Ramos (cell line): ENCODE results near the gene KIAA1671.

Source experiments
- in situ Hi-C: fragments of 300-500 bp; cut with MboI; formaldehyde crosslinking; loops from one replicate; pipeline ENCODE4 v1.14.3; 2022; ENCODE audit warnings: low sequenced_read_pairs; ENCODE audit not compliant: unreplicated experiment

Gene KIAA1671

GRCh38 chr22:25105817-25106650 is 153.5 kb downstream of the KIAA1671 start:
- in situ Hi-C loops: no loop called here

GRCh38 chr22:25109878-25110595 is 157.5 kb downstream of the KIAA1671 start:
- in situ Hi-C loops: no loop called here

- in situ Hi-C loops: no loop called here
These were observed 158.0 kb downstream of the KIAA1671 start for GRCh38 chr22:25110596-25110845.

DNA sequence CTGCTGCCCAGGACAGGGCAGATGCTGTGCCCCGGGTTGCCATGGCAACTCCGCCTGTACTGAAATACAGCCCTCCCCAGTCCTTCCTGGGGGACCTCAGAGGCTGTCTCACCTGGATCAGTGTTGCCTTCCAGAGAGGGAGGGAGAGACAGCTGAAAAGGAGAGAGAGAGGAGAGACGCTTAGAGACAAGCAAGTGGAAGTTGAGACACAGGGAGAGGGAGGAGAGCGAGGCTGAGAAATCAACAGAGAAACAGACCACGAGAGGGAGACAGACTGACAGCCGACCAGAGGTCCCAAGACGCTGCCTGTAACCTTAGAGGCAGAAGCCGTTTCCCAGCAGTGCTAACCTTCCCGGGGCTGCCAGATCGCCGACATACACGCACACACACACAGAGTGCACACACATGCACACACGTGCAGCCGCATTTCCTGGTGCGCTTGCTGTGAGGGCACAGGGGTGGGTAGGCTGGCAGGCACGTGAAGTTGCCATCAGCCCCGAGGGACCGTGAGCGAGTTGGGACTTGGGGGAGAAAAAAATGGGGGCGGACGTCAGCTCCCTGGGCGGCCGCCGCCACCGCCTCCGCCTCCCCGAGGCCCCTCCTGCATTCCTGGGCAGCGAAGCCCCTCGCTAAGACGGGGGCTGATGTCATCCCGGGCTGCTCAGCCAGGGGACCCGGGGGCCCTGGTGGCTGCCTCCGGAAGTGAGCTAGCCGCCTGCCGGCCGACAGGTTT is 158.5 kb downstream of the KIAA1671 start:
- in situ Hi-C loops: no loop called here

DNA sequence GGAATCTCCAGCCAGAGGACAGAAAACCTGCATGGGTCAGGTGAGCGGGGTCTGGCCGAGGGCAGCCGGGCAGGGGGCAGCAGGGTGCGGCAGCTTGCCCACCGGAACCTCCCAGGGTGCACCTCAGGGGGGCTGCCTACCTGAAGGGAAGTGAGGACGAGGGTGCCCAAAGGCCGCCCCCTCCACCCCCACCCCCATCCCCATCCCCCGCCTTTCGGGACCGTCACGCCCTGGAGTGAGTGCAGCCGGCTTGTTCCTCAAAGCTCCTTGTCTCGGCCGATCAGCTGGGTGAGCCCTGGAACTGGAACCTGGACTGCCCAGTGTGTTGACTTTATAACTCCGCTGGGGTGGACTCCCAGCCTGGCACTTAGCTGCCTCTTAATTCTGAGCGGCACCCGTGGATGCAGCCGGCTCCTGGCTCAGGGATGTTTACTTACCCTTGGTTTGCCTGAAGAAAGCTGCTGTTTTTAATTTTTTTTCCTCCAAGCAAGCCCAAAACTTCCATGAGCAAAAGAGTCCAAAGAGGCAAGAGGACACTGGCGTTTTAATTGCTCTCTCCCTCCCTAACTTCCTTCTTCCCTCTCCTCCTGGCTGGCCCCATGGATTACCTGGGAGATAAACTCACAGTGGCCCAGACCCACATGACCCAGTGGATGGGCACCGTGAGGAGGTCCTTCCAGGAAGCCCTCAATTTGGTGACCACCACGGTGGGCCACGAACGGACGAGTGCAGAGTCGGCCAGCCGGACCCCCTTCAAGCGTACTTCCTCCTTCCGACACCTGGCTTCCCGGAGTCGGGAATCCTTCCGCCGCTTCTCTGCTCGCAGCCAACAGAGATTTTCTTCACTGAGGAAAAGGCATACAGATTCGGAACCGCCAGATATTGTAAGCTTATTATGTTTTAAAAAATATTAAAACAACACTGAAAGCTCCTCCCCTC is 159.3 kb downstream of the KIAA1671 start:
- in situ Hi-C loops: no loop called here

GRCh38 chr22:25112538-25113253 is 160.2 kb downstream of the KIAA1671 start:
- in situ Hi-C loops: no loop called here

DNA sequence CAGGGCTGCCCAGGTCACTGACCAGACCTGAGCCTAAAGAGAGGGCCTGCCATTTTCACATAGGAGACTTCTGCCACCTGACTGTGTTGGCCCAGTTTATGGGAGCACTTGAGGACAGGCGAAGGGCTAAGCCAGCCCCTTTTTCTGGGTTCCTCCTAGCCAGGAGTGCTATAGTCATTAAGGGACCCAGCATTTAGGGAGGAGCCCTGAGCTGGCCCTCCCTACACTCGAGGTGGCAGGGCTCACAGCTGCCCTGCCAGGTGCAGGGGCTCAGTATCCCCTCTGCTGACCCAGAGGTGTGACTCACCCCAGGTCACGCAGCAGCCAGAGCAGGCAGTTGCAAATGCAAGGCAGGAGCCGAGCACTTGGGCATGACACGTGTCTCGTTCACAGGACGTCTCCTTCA is 160.8 kb downstream of the KIAA1671 start:
- in situ Hi-C loops: no loop called here

DNA sequence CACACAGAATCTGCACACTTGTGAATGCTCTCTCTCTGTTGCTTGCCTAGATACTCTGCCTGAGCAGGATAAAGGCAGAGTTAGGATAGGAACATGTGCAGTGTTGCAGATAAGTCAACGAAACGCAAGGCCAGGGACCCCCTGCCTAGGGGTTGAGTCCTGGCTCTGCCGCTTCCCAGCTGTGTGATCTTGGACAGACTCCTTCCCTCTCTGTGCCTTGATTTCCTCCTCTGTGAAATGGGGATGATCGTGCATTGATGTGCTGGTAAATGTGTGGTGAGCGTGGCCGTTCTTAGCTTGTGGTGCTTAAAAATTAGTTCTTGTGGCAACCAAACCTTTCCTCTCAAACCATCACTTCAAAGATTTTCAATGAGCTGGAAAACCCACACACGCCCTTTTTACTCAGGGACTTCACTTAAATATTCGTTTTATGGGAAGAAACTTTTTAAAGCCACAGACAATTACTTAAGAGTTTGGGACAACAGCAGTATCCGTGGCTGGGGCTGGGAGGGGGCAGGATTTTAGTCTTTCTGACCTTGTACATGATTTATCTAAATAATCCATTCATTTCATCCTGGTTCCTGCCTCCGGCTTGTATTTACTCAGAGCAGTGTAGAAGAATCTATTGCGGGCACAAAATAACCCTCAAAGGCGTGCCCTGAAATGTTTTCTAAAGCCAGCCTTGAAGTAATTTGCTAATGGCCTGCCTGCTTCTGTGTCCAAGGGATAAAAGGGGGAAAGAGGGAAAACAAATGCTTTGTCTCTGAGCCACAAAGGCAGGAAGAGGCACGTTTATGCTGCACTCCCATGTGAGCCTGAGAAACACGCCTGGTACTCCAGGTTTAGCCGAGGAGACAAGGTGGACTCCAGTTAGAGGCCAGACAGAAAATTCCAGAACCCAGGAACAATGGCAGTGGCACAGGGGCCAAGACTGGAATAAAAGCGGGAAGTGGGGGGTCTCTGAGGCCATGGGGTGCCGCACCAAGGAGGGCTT is 162.2 kb downstream of the KIAA1671 start:
- in situ Hi-C loops: no loop called here

- in situ Hi-C loops: no loop called here
These were observed 167.1 kb downstream of the KIAA1671 start for GRCh38 chr22:25119609-25120008.

GRCh38 chr22:25120093-25120561 is 167.6 kb downstream of the KIAA1671 start:
- in situ Hi-C loops: no loop called here

DNA sequence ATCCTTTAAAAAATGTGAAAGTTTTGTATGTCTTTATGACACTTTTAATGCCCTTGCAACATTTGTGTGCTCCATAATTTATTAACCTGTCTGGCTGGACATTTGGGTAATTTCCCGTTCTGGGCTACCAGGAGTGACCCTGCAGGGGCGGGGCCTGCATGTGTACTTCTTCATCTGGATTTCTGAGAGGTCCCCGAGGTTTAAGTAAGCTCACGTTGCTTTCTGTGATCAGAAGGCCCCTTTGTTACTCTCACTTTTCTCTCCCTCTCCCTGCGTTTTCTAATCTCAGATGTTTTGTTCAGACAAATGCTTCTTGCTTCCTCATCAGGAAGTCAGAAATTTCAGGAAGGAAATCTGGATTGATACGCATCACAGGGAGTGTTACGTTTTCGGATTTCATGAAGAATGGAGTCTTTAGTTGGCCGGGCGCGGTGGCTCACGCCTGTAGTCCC is 168.3 kb downstream of the KIAA1671 start:
- in situ Hi-C loops: no loop called here

GRCh38 chr22:25122136-25122764 is 169.7 kb downstream of the KIAA1671 start:
- in situ Hi-C loops: no loop called here

GRCh38 chr22:25123677-25124076 is 171.2 kb downstream of the KIAA1671 start:
- in situ Hi-C loops: no loop called here

GRCh38 chr22:25125693-25126357 is 173.3 kb downstream of the KIAA1671 start:
- in situ Hi-C loops: no loop called here

GRCh38 chr22:25126510-25126909 is 174.0 kb downstream of the KIAA1671 start:
- in situ Hi-C loops: no loop called here

DNA sequence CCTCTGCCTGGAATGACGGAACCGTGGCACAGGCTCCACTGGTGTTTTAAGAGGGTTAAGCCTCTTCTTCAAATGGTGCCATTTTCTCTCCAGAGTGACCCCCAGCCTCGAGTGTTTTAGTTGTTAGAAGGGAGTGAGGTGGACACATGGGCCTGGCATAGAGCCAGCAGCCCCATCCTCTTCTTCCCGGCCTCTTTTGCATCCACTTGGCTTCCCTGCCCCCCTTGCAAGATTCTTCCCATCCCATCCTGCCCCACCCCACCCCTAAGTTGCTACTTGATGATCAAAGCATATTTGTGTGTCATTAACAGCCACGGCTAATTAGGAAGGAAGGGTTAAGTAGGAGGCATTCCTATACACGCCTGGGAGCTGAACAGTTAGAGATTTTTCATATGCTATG is 174.8 kb downstream of the KIAA1671 start:
- in situ Hi-C loops: no loop called here

DNA sequence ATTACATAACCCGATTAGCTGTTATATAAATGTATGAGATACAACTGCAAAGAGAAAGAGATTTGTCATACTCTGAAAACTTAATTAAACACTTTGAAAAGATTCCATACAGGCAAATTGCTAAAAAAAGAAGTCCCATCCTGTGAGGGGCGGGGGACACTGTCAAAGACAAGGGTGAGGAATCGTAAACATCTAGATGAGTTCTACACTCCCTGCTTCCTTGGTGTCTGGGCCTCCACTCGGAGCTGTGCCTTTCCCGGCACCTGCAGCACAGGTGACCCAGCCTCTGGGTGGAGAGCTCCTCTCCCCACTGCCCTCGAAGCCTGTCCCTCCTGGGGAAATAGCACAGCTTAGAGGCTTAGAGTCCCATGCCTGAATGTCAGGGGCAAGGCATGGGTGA is 177.9 kb downstream of the KIAA1671 start:
- in situ Hi-C loops: no loop called here
